Stomach smooth muscle (tissue), 2 donors: ENCODE results near the gene MYT1.

ENCODE experiments used
- H3K27ac ChIP-seq: one replicate; pipeline ENCODE4 v1.7.0; 2013; ENCODE audit warnings: mild to moderate bottlenecking, low read length, inconsistent platforms
- H3K27me3 ChIP-seq, 2 donors: one replicate each; pipeline ENCODE4 v1.7.0; 2013; ENCODE audit warnings: low read length in 2 of 2; ENCODE audit not compliant: insufficient read depth in 2 of 2, control insufficient read depth in 1 of 2
- H3K36me3 ChIP-seq, 2 donors: one replicate each; pipeline ENCODE4 v1.7.0; 2013; ENCODE audit warnings: low read length in 2 of 2; ENCODE audit not compliant: control insufficient read depth in 2 of 2, insufficient read depth in 2 of 2
- H3K4me1 ChIP-seq: one replicate; pipeline ENCODE4 v1.7.0; 2013; ENCODE audit warnings: low read length; ENCODE audit not compliant: control insufficient read depth, insufficient read depth
- H3K4me3 ChIP-seq, 2 donors: one replicate each; pipeline ENCODE4 v1.7.0; 2013; ENCODE audit warnings: low read length in 2 of 2
- H3K9ac ChIP-seq, 2 donors: one replicate each; pipeline ENCODE4 v1.7.0; 2013; ENCODE audit warnings: low read length in 2 of 2, mild to moderate bottlenecking in 1 of 2
- H3K9me3 ChIP-seq, 2 donors: one replicate each; pipeline ENCODE4 v1.7.0; 2013; ENCODE audit warnings: low read length in 2 of 2; ENCODE audit not compliant: control insufficient read depth in 2 of 2
- donor health status: healthy.
- donor health status: Pancreatic carcinoma.

Gene MYT1

GRCh38 chr20:64210656-64211369 lies 46.6 kb downstream of the MYT1 start:
- no peaks in the 10 kb centered on the region for H3K36me3 ChIP-seq
- H3K27ac ChIP-seq, result no peak overlapping the region
- peaks cover 0 to 3% of the 10 kb centered on the region in 2 donors for H3K27me3 ChIP-seq
- H3K9ac ChIP-seq, result no peak overlapping the region
- no peaks in the 10 kb centered on the region for H3K9me3 ChIP-seq
- H3K4me1 ChIP-seq, result peaks cover 30% of the 10 kb centered on the region
- no peak overlapping the region for H3K4me3 ChIP-seq

DNA sequence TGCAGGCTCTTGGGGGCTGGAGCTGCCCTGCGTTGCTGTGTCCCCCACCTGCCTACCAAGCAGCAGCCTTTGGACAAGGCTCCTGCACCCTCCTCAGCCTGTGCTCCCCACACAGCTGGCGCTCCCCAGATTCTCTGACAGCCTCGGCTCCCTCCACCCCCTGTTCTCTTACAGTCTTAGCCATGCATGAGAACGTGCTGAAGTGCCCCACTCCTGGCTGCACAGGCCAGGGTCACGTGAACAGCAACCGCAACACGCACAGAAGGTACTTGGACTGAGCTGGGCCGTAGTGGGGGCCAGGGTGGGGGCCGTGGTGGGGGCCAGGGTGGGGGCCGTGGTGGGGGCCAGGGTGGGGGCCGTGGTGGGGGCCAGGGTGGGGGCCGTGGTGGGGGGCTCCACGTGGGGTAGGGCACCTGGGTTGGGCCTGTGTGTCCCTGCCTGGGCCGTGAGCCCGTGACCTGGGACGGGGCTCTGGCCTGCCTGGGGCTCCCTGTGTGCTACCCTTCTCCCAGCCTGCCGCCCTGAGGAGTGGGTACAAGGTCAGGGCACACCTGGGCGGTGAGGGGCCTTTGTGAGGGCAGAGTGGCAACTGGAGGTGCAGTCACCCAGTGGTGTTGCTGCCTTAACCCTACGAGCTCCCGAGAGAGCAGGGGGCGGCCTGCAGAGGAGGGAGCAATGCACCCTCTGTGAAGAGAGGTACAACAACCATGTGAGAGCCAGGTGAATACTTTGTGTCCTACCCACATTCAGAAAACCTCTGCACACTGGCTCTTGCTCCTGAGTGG lies 47.8 kb downstream of the MYT1 start:
- peak overlapping the region; percentile 76 for H3K27ac ChIP-seq
- peaks cover 40% of the 10 kb centered on the region for H3K4me1 ChIP-seq
- no peak overlapping the region for H3K4me3 ChIP-seq

GRCh38 chr20:64212755-64213154 lies 48.5 kb downstream of the MYT1 start:
- peaks cover 40% of the 10 kb centered on the region for H3K4me1 ChIP-seq
- H3K9ac ChIP-seq, result peak overlapping the region in 1 of 2 donors; percentile 36
- H3K27me3 ChIP-seq, result no peaks in the 10 kb centered on the region
- no peaks in the 10 kb centered on the region for H3K9me3 ChIP-seq
- H3K36me3 ChIP-seq, result no peaks in the 10 kb centered on the region
- no peak overlapping the region for H3K4me3 ChIP-seq
- H3K27ac ChIP-seq, result peak overlapping the region; percentile 76

More for the DNA sequence above, 47.8 kb downstream of the MYT1 start:
- no peaks in the 10 kb centered on the region for H3K36me3 ChIP-seq
- no peaks in the 10 kb centered on the region for H3K27me3 ChIP-seq
- H3K9ac ChIP-seq, result no peak overlapping the region
- no peaks in the 10 kb centered on the region for H3K9me3 ChIP-seq

GRCh38 chr20:64214113-64214512 lies 49.9 kb downstream of the MYT1 start:
- Histone ChIP-seq H3K4me3 (no peak overlapping the region), H3K36me3 (no peaks in the 10 kb centered on the region), H3K9me3 (no peaks in the 10 kb centered on the region), H3K4me1 (peaks cover 40% of the 10 kb centered on the region), H3K27me3 (no peaks in the 10 kb centered on the region), H3K9ac (no peak overlapping the region), H3K27ac (no peak overlapping the region)

DNA sequence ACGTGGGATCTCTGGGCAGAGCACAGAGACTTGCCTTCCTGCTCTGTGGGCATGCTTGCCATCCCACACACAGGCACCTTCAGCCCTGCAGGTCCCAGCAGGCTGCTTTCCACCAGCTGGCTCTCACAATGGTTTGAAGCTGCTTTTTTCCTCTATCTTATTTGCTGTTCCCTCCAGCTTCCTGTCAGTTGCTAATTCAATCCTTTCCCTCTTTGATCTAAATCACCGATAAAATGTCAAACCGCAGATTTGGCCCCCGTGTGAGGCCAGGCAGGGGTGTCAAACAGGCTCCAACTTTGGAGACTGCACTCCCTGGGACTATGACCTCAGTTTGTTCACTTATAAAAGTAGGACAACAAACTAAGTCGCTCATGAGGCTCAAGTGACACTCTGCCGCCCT lies 50.7 kb downstream of the MYT1 start:
- Histone ChIP-seq H3K4me1 (peaks cover 40% of the 10 kb centered on the region), H3K9ac (no peak overlapping the region), H3K9me3 (no peaks in the 10 kb centered on the region), H3K4me3 (no peak overlapping the region), H3K36me3 (no peaks in the 10 kb centered on the region), H3K27ac (no peak overlapping the region), H3K27me3 (no peaks in the 10 kb centered on the region)

- H3K36me3 ChIP-seq, result no peaks in the 10 kb centered on the region
- no peak overlapping the region for H3K27ac ChIP-seq
- H3K9ac ChIP-seq, result no peak overlapping the region
- no peak overlapping the region for H3K4me3 ChIP-seq
- peaks cover 40% of the 10 kb centered on the region for H3K4me1 ChIP-seq
- H3K9me3 ChIP-seq, result no peaks in the 10 kb centered on the region
- H3K27me3 ChIP-seq, result no peaks in the 10 kb centered on the region
Measured at GRCh38 chr20:64216036-64216435, 51.8 kb downstream of the MYT1 start.

DNA sequence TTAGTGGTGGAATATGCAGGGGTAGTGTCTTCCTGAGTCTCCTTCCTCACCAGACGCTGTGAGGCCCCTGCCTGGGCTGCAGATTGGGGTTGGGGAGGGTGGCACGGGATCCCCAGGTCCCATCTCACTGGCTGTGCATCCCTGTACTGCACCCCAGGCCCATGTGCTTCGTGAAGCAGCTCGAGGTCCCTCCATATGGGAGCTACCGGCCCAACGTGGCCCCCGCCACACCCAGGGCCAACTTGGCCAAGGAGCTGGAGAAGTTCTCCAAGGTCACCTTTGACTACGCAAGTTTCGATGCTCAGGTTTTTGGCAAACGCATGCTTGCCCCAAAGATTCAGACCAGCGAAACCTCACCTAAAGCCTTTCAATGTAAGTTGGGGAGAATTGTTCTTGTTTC lies 52.7 kb downstream of the MYT1 start:
- no peak overlapping the region for H3K9ac ChIP-seq
- no peak overlapping the region for H3K27ac ChIP-seq
- no peaks in the 10 kb centered on the region for H3K36me3 ChIP-seq
- no peak overlapping the region for H3K4me3 ChIP-seq
- H3K27me3 ChIP-seq, result peaks cover 0 to 2% of the 10 kb centered on the region in 2 donors
- H3K9me3 ChIP-seq, result no peaks in the 10 kb centered on the region
- H3K4me1 ChIP-seq, result peaks cover 40% of the 10 kb centered on the region

DNA sequence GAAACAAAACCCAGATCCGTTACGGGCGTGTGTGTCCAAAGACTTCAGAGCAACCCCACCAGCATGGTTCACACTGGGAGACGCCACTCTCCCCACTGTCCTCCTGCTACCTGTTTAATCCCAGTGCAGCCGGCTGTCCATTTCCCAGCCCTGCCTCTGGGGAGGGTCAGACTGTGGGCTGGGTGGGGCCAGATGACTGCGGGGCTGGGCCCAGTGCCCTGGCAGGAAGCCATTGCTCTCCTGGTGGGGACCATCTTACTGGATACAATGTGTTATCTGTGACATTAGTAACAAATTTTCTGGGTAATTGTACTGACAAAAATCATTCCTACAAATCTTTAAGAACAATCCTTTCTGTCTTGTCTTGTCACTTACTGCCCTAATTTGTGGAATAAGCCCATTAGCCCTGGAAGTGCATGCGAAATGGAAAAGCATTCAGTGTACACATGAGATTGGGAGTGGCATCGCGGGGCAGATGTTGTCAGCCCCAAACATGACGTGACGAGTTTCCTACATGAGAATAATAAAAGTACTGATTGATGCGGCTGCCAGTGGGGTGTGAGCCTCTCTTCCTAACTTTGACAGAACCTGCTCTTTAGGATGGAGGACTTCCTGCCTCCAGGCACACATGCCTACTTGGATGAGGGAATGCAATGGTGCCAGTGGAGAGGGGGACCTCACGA lies 53.4 kb downstream of the MYT1 start:
- peaks cover 34% of the 10 kb centered on the region for H3K4me1 ChIP-seq
- H3K9ac ChIP-seq, result no peak overlapping the region
- H3K4me3 ChIP-seq, result no peak overlapping the region
- no peaks in the 10 kb centered on the region for H3K36me3 ChIP-seq
- H3K9me3 ChIP-seq, result no peaks in the 10 kb centered on the region
- H3K27me3 ChIP-seq, result peaks cover 2 to 5% of the 10 kb centered on the region in 2 donors
- no peak overlapping the region for H3K27ac ChIP-seq

GRCh38 chr20:64219202-64219601 lies 55.0 kb downstream of the MYT1 start:
- no peak overlapping the region for H3K27ac ChIP-seq
- H3K27me3 ChIP-seq, result peaks cover 2 to 9% of the 10 kb centered on the region in 2 donors
- H3K9me3 ChIP-seq, result no peaks in the 10 kb centered on the region
- H3K4me1 ChIP-seq, result peaks cover 28% of the 10 kb centered on the region
- no peaks in the 10 kb centered on the region for H3K36me3 ChIP-seq
- no peak overlapping the region for H3K4me3 ChIP-seq
- H3K9ac ChIP-seq, result no peak overlapping the region

- Histone ChIP-seq H3K27ac (no peak overlapping the region), H3K4me3 (no peak overlapping the region), H3K9ac (no peak overlapping the region), H3K4me1 (peaks cover 27% of the 10 kb centered on the region), H3K36me3 (no peaks in the 10 kb centered on the region), H3K27me3 (peaks cover 7 to 11% of the 10 kb centered on the region in 2 donors), H3K9me3 (no peaks in the 10 kb centered on the region)
Measured at GRCh38 chr20:64219730-64220129, 55.5 kb downstream of the MYT1 start.
